Upper lobe of right lung (tissue), 1 donor: Measurements from ENCODE around the gene HRH1. TPM values are rescaled to one million over a fixed set of nuclear protein-coding genes. Genes with fewer than 3 reads are reported as not detected.

Experiments used
- ATAC-seq: fragments of 200-7000 bp; cut with Tn5 transposase; one replicate; pipeline ENCODE4 v1.9.1; 2020; ENCODE audit warnings: mild to moderate bottlenecking, moderate library complexity
- DNase-seq: peaks from one replicate; pipeline ENCODE4 v3.0.0-alpha.2; 2020
- H3K27ac ChIP-seq: fragments of 200-600 bp; one replicate; pipeline ENCODE4 v1.8.0; 2022
- H3K27me3 ChIP-seq: fragments of 200-600 bp; one replicate; pipeline ENCODE4 v1.8.0; 2022; ENCODE audit warnings: mild to moderate bottlenecking
- H3K36me3 ChIP-seq: fragments of 200-600 bp; one replicate; pipeline ENCODE4 v1.8.0; 2022
- H3K4me1 ChIP-seq: fragments of 200-600 bp; one replicate; pipeline ENCODE4 v1.8.0; 2022
- H3K4me3 ChIP-seq: fragments of 200-600 bp; one replicate; pipeline ENCODE4 v1.8.0; 2022; ENCODE audit warnings: mild to moderate bottlenecking
- H3K9me3 ChIP-seq: fragments of 200-600 bp; one replicate; pipeline ENCODE4 v1.8.0; 2022
- intact Hi-C: fragments of 100-400 bp; cut with DNase I; formaldehyde crosslinking; loops from one replicate; pipeline ENCODE4 v1.11.0; 2022
- total RNA-seq: library from RNA; stranded (reverse); fragmentation: NEBNext Ultra II Directional; extraction: Animal tissue kit (Norgen Biotek cat#: 25700); gene quantifications from one replicate; pipeline ENCODE4 v1.2.1, GENCODE V29; 2021
- TF ChIP-seq, protein P1 (sequence below): fragments of 200-600 bp; IDR thresholded peaks from one replicate; pipeline ENCODE4 v1.8.0; 2022; ENCODE audit warnings: antibody characterized with exemption
- donor health status: DM: no; HTN: yes; CAD: no; lungs with severe emphysema.

Gene HRH1
- total RNA-seq, 1 donor from 2014 or later = 12.0 TPM

DNA sequence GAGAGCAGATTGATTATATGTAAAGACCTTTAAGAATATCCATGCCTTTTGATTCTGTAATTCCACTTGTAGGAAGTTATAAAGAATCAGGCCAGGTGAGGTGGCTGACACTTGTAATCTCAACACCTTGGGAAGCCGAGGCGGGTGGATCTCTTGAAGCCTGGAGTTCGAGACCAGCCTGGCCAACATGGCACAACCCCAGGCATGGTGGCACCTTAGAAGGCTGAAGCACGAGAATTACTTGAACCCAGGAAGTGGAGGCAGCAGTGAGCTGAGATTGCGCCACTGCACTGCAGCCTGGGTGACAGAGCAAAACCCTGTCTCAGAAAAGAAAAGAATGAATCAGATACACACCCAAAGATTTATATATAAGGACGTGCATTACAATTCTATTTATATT, 33.9 kb downstream of the HRH1 start:
- Histone ChIP-seq H3K4me3 (no peak overlapping the region), H3K36me3 (no peaks in the 10 kb centered on the region), H3K27ac (no peak overlapping the region), H3K27me3 (no peaks in the 10 kb centered on the region), H3K4me1 (peaks cover 15% of the 10 kb centered on the region), H3K9me3 (no peaks in the 10 kb centered on the region)
- ATAC-seq = no peak
- intact Hi-C loops = no loop called here
- DNase-seq = no peak
- TF ChIP-seq, protein P1, sequence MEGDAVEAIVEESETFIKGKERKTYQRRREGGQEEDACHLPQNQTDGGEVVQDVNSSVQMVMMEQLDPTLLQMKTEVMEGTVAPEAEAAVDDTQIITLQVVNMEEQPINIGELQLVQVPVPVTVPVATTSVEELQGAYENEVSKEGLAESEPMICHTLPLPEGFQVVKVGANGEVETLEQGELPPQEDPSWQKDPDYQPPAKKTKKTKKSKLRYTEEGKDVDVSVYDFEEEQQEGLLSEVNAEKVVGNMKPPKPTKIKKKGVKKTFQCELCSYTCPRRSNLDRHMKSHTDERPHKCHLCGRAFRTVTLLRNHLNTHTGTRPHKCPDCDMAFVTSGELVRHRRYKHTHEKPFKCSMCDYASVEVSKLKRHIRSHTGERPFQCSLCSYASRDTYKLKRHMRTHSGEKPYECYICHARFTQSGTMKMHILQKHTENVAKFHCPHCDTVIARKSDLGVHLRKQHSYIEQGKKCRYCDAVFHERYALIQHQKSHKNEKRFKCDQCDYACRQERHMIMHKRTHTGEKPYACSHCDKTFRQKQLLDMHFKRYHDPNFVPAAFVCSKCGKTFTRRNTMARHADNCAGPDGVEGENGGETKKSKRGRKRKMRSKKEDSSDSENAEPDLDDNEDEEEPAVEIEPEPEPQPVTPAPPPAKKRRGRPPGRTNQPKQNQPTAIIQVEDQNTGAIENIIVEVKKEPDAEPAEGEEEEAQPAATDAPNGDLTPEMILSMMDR = no peak

DNA sequence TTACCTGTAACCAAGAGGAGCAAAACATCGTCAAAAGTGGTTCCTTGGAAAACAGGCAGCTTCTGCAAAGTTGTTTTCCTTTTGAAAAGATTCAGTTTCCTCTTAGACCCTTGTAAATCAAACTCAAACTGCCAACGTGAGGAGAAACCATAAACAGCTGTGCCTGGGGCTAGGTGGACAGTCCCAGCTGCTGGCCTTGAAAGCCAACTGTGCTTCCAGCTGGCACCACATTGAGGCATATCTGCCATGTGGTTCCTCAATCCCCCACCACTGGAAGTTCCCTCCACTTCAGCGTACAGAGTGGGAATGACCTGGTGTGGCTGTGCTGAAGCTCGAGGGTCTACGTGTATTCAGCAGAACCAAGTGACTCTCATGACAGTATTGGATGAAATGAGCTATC, 40.9 kb downstream of the HRH1 start:
- H3K9me3 ChIP-seq = no peaks in the 10 kb centered on the region
- no peak overlapping the region for H3K4me3 ChIP-seq
- no peaks in the 10 kb centered on the region for H3K27me3 ChIP-seq
- peak; percentile 18 for ATAC-seq
- peaks cover 13% of the 10 kb centered on the region for H3K4me1 ChIP-seq
- intact Hi-C loops = no loop called here
- H3K27ac ChIP-seq = no peak overlapping the region
- no peaks in the 10 kb centered on the region for H3K36me3 ChIP-seq
- TF ChIP-seq, protein P1 = no peak
- DNase-seq = no peak

DNA sequence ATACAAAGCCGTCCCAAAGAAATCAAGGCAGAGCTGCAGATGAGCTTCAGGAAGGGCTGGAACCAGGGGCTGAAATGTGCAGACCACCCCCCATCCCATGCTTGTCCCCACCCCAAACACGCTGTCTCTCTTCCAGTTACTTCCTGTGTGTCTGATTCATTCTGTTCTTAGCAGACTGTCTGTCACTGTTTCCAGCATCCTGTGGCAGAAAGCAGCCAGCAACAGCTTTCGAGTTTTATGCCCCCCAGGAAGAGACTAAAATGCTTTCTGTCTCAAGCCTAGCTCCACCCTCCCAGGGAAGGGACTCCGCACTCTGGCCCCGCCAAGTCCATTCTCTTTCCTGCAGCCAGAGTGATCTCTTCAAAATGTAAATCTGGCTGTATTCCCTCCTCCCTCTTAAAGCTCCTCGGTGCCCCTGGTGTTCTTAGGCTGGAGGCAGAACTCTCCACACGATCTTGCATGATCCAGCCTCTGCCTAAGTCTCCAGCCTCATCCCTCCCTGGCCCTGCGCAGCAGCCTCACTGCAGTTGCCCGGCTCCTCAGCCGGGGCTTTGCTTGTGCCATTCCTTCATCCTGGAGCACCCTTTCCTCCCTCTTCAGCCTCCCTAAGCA, 41.5 kb downstream of the HRH1 start:
- H3K9me3 ChIP-seq = no peaks in the 10 kb centered on the region
- TF ChIP-seq, protein P1 = no peak
- peaks cover 19% of the 10 kb centered on the region for H3K4me1 ChIP-seq
- no peak for DNase-seq
- H3K27me3 ChIP-seq = no peaks in the 10 kb centered on the region
- no peak overlapping the region for H3K4me3 ChIP-seq
- H3K36me3 ChIP-seq = no peaks in the 10 kb centered on the region
- intact Hi-C loops = no loop called here
- H3K27ac ChIP-seq = no peak overlapping the region
- peak; percentile 16 for ATAC-seq

DNA sequence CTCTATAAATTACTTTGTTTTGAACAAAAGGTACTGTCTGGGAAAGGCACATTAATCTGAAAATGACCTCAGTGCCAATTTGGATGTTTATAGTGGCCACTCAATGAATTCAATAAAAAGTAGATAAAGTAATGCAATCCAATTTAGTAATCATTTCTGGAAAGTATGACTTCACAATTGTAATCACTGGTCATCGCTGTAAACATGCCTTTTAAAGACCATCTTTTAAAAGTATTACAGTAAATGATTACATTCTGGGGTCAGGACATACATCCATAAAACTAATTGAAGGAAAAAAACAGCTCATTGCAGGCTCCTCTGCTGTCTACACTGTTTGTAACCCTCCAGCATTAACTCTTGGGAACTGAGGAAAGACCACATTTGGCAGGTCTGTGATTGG, 43.2 kb downstream of the HRH1 start:
- H3K27ac ChIP-seq = no peak overlapping the region
- H3K4me3 ChIP-seq = no peak overlapping the region
- no peak for ATAC-seq
- H3K36me3 ChIP-seq = no peaks in the 10 kb centered on the region
- DNase-seq = no peak
- intact Hi-C loops = no loop called here
- peaks cover 26% of the 10 kb centered on the region for H3K4me1 ChIP-seq
- TF ChIP-seq, protein P1 = no peak
- H3K27me3 ChIP-seq = no peaks in the 10 kb centered on the region
- H3K9me3 ChIP-seq = no peaks in the 10 kb centered on the region

DNA sequence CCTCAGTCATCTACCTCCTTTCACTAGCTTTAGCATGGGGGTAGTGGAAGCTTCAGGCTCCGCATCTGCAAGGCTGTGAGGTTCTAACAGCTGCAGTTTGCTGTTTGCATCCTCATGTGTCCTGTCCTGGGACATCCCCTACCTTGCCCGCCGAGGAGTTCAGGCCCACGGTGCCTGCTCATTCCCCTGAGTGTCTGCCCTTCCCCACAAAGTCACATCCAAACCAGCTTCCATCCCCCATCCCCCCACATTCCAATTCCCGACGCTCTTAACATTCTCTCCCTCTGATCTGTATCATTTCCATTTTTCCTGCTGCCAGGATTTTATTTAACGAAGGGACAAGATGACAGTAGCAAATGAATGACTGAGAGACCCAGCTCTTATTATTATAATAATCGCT, 43.8 kb downstream of the HRH1 start:
- no peak for DNase-seq

More for the DNA sequence above, 43.8 kb downstream of the HRH1 start:
- Histone ChIP-seq H3K4me1 (peaks cover 26% of the 10 kb centered on the region), H3K36me3 (no peaks in the 10 kb centered on the region), H3K27me3 (no peaks in the 10 kb centered on the region), H3K4me3 (no peak overlapping the region), H3K9me3 (no peaks in the 10 kb centered on the region), H3K27ac (no peak overlapping the region)
- intact Hi-C loops = no loop called here
- TF ChIP-seq, protein P1 = no peak
- no peak for ATAC-seq
